ENCODE measurements around the gene KIAA1671. TPM values are rescaled to one million over a fixed set of nuclear protein-coding genes. Genes with fewer than 3 reads are reported as not detected.
A peak's percentile ranks its signal among the peaks of the same experiment; 100 is the strongest.

KIAA1671 gene
- total RNA-seq, 1 donor from 2014 or later: 17.3 TPM

DNA sequence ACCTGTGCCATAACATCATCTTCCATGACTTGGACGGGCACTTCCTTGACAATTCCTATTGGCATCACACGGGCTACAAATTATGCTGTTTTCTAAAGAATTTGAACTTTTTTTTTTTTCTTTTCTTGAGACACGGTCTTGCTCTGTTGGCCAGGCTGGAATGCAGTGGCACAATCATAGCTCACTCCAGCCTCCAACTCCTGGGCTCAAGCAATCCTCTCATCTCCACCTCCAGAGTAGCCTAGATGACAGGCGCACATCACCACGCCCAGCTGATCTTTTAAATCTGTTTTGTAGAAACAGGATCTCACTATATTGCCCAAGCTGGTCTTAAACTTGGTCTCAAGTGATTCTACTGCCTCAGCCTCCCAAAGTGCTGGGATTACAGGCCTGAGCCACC lies 243.8 kb downstream of the KIAA1671 start:
- Mint-ChIP-seq H3K9me3 (no peaks in the 10 kb centered on the region), H3K27ac (no peak overlapping the region), H3K36me3 (peaks cover 4% of the 10 kb centered on the region), H3K27me3 (ENCODE audit: insufficient read depth, low read depth) (peaks cover 2% of the 10 kb centered on the region), H3K4me3 (no peak overlapping the region), H3K4me1 (peaks cover 31% of the 10 kb centered on the region)
- Histone ChIP-seq H3K4me1 (peaks cover 20% of the 10 kb centered on the region), H4K20me1 (ENCODE audit: low read depth) (peaks cover 68% of the 10 kb centered on the region), H3K27ac (no peak overlapping the region), H3K27me3 (no peaks in the 10 kb centered on the region), H3K4me3 (no peak overlapping the region), H3K4me2 (peak overlapping the region; percentile 50), H3K9ac (no peak overlapping the region), H3K9me3 (ENCODE audit: low read depth) (no peaks in the 10 kb centered on the region), H3F3A (ENCODE audit: low read depth) (peaks cover 15% of the 10 kb centered on the region), H3K36me3 (no peaks in the 10 kb centered on the region), H3K79me2 (ENCODE audit: low read depth) (no peaks in the 10 kb centered on the region), H2AFZ (replicated peaks) (no peak overlapping the region)
- DNase-seq (ENCODE audit: low spot score): no peak
- TF ChIP-seq, protein P1, sequence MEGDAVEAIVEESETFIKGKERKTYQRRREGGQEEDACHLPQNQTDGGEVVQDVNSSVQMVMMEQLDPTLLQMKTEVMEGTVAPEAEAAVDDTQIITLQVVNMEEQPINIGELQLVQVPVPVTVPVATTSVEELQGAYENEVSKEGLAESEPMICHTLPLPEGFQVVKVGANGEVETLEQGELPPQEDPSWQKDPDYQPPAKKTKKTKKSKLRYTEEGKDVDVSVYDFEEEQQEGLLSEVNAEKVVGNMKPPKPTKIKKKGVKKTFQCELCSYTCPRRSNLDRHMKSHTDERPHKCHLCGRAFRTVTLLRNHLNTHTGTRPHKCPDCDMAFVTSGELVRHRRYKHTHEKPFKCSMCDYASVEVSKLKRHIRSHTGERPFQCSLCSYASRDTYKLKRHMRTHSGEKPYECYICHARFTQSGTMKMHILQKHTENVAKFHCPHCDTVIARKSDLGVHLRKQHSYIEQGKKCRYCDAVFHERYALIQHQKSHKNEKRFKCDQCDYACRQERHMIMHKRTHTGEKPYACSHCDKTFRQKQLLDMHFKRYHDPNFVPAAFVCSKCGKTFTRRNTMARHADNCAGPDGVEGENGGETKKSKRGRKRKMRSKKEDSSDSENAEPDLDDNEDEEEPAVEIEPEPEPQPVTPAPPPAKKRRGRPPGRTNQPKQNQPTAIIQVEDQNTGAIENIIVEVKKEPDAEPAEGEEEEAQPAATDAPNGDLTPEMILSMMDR (IDR thresholded peaks at IDR 0.05): no peak
- TF ChIP-seq EZH2phosphoT487 (IDR thresholded peaks at IDR 0.05) (no peak), EZH2 (IDR thresholded peaks at IDR 0.05) (no peak)

DNA sequence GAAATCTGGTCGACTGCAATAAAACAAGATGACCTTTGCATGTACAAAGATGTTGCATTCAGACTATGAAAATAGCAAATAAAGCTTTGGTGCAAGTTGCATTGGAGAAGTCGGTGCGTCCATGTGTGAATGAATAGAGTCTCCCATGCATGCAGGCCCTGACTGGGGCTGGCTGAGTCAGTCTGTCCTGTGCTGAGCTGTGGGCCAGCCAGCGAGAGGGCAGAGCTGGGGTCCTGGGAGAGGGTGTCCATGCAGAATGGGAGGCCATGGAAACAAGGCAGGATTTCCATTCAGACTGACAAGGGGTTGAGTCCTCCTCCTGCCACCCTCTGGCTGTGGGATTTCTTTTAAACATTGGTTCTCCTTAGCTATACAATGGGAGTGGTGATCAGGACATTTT lies 244.8 kb downstream of the KIAA1671 start:
- peaks cover 72% of the 10 kb centered on the region for H4K20me1 ChIP-seq (ENCODE audit: low read depth)
- no peak overlapping the region for H3K9ac ChIP-seq
- Mint-ChIP-seq H3K9me3 (no peaks in the 10 kb centered on the region), H3K4me3 (no peak overlapping the region), H3K4me1 (peaks cover 31% of the 10 kb centered on the region), H3K27ac (no peak overlapping the region), H3K27me3 (ENCODE audit: insufficient read depth, low read depth) (peaks cover 2% of the 10 kb centered on the region), H3K36me3 (peaks cover 2% of the 10 kb centered on the region)
- TF ChIP-seq EZH2phosphoT487 (IDR thresholded peaks at IDR 0.05): no peak
- no peak for TF ChIP-seq EZH2 (IDR thresholded peaks at IDR 0.05)
- TF ChIP-seq, protein P1 (IDR thresholded peaks at IDR 0.05): no peak
- no peak overlapping the region for H3K4me3 ChIP-seq
- no peaks in the 10 kb centered on the region for H3K79me2 ChIP-seq (ENCODE audit: low read depth)
- peak overlapping the region; percentile 50 for H3K4me2 ChIP-seq
- H3K9me3 ChIP-seq (ENCODE audit: low read depth): no peaks in the 10 kb centered on the region
- H2AFZ ChIP-seq (replicated peaks): no peak overlapping the region
- H3K4me1 ChIP-seq: peaks cover 20% of the 10 kb centered on the region
- no peaks in the 10 kb centered on the region for H3K27me3 ChIP-seq
- H3F3A ChIP-seq (ENCODE audit: low read depth): peaks cover 15% of the 10 kb centered on the region
- H3K27ac ChIP-seq: peak overlapping the region; percentile 8
- no peaks in the 10 kb centered on the region for H3K36me3 ChIP-seq
- no peak for DNase-seq (ENCODE audit: low spot score)

DNA sequence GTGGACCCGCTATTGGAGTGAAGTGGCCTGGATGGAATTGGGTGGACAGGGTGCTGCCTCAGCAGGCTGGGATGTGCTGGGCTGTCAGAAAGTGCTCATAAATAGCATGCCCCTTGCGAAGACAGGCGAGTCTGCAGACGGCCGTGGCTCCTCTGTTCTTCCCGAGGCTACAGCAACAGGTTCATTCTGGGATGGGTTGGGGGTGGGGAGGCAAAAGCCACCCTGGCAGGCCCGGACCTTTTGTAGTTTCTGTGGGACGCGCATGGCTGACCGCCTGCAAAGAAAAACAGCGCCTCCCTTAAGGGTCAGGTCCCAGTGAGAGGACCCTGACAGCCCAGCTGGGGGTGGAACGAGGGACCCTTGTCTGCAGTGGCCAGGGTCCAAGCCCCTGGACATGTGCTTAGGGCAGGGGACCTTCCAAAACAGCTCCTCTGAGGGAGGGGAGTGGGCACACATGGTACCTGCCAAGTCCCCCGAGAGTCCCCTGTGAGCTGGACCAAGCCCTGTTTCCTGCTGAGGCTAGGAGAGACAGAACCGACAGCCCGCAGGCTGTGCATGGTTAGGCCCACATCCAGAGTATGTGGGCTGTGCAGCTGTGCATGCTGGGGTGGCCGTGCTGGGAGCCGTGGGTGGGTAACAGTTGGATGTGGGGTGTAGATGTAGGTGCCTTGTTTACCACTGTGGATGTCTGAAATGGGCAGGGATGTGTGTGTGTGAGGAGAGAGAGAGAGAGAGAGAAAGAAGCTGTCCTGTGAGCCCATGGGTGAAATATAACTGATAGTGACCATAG lies 247.4 kb downstream of the KIAA1671 start, which contains the start of gene CRYBB3:
Gene CRYBB3, plus strand, starts transcription at position 128 of the 790 bp plus-strand sequence. CDS start 1,539 bp downstream, outside the sequence.
- Mint-ChIP-seq H3K27me3 (ENCODE audit: insufficient read depth, low read depth) (no peaks in the 10 kb centered on the region), H3K4me3 (no peak within 1 kb of the TSS), H3K27ac (peak within 1 kb of the TSS; percentile 5)

More for the DNA sequence above, 247.4 kb downstream of the KIAA1671 start, which contains the start of gene CRYBB3:
- Histone ChIP-seq H3K79me2 (ENCODE audit: low read depth) (no peaks in the 10 kb centered on the region), H2AFZ (replicated peaks) (no peak within 1 kb of the TSS), H3K4me3 (no peak within 1 kb of the TSS), H3K4me2 (peak within 1 kb of the TSS; percentile 22), H3K4me1 (peaks cover 20% of the 10 kb centered on the region), H3K27me3 (no peaks in the 10 kb centered on the region), H3K9me3 (ENCODE audit: low read depth) (no peaks in the 10 kb centered on the region), H4K20me1 (ENCODE audit: low read depth) (peaks cover 46% of the 10 kb centered on the region), H3K9ac (no peak within 1 kb of the TSS), H3K36me3 (no peaks in the 10 kb centered on the region), H3K27ac (no peak within 1 kb of the TSS), H3F3A (ENCODE audit: low read depth) (peaks cover 8% of the 10 kb centered on the region)
- DNase-seq (ENCODE audit: low spot score): peak; percentile 29
- no peaks in the 10 kb centered on the region for H3K9me3 Mint-ChIP-seq
- H3K36me3 Mint-ChIP-seq: no peaks in the 10 kb centered on the region
- peaks cover 29% of the 10 kb centered on the region for H3K4me1 Mint-ChIP-seq
- TF ChIP-seq, protein P1 (IDR thresholded peaks at IDR 0.05): no peak
- TF ChIP-seq EZH2phosphoT487 (IDR thresholded peaks at IDR 0.05) (no peak), EZH2 (IDR thresholded peaks at IDR 0.05) (no peak)
